Upper lobe of left lung (tissue), 6 donors: ENCODE data around the gene STK33. TPM values are rescaled to one million over a fixed set of nuclear protein-coding genes. Genes with fewer than 3 reads are reported as not detected.

ENCODE experiments used
- ATAC-seq, 2 donors: fragments of 200-7000 bp; cut with Tn5 transposase; one replicate each; pipeline ENCODE4 v1.9.1; 2022; ENCODE audit warnings: mild to moderate bottlenecking in 2 of 2, moderate library complexity in 2 of 2; ENCODE audit not compliant: low FRiP score in 2 of 2
- DNase-seq, 2 donors: peaks; one replicate each; pipeline ENCODE4 v3.0.0-alpha.2; 2019 to 2020
- H3K27ac ChIP-seq, 4 donors: fragments of 200-600 bp; sonication (generic); one replicate each; pipeline ENCODE4 v1.5.1; 2016 to 2019
- H3K27me3 ChIP-seq, 4 donors: fragments of 200-600 bp; sonication (generic); one replicate each; pipeline ENCODE4 v1.5.1; 2017 to 2019
- H3K36me3 ChIP-seq, 4 donors: fragments of 200-600 bp; sonication (generic); one replicate each; pipeline ENCODE4 v1.5.1; 2016 to 2019
- H3K4me1 ChIP-seq, 4 donors: fragments of 200-600 bp; sonication (generic); one replicate each; pipeline ENCODE4 v1.5.1; 2018 to 2019
- H3K4me3 ChIP-seq, 4 donors: fragments of 200-600 bp; sonication (generic); one replicate each; pipeline ENCODE4 v1.5.1; 2017 to 2019; ENCODE audit warnings: mild to moderate bottlenecking in 2 of 4, moderate library complexity in 1 of 4
- H3K9me3 ChIP-seq, 4 donors: fragments of 200-600 bp; sonication (generic); one replicate each; pipeline ENCODE4 v1.5.1; 2018 to 2019
- EP300 ChIP-seq, 4 donors: sonication (generic); formaldehyde crosslinking; IDR thresholded peaks; one replicate each; pipeline ENCODE4 v1.5.1; 2017; ENCODE audit warnings: antibody characterized with exemption in 4 of 4, control low read depth in 2 of 4
- POLR2A ChIP-seq, 4 donors: fragments of 450-650 bp; IDR thresholded peaks; one replicate each; pipeline ENCODE4 v1.5.1; 2016 to 2017; ENCODE audit warnings: antibody characterized with exemption in 4 of 4, mild to moderate bottlenecking in 2 of 4
- POLR2AphosphoS5 ChIP-seq, 2 donors: sonication (generic); formaldehyde crosslinking; IDR thresholded peaks; one replicate each; pipeline ENCODE4 v1.5.1; 2017; ENCODE audit warnings: antibody characterized with exemption in 2 of 2
- WGBS, 2 donors: methylation state at CpG; one replicate each; pipeline ENCODE4 v1.1.5; 2017 to 2018; 5-methylcytosine and 5-hydroxymethylcytosine counted together
- total RNA-seq, 6 donors: library from RNA; depleted of rRNA in 4 of 6; stranded (reverse); fragments of >200 nt in 4 of 6; gene quantifications; one replicate each; pipeline versions ENCODE4 v1.1.0 to v1.2.1, GENCODE V29; 2016 to 2021
- TF ChIP-seq, protein P1 (sequence below), 6 experiments: fragments of 450-650 bp in 4 of 6; fragments of 200-600 bp in 2 of 6; sonication (generic) in 2 of 6; IDR thresholded peaks; one replicate each; pipeline ENCODE4 v1.5.1; 2016 to 2019; ENCODE audit warnings: antibody characterized with exemption in 6 of 6
- donor health status: DM: no; HTN: no; CAD: no; lungs with moderate emphysema.
- donor health status: DM: no; HTN: yes; CAD: no; lungs with severe emphysema.

Gene STK33
- total RNA-seq, 6 donors from 2014 or later, result 10.3 to 77.0 (median 15.6) TPM

DNA sequence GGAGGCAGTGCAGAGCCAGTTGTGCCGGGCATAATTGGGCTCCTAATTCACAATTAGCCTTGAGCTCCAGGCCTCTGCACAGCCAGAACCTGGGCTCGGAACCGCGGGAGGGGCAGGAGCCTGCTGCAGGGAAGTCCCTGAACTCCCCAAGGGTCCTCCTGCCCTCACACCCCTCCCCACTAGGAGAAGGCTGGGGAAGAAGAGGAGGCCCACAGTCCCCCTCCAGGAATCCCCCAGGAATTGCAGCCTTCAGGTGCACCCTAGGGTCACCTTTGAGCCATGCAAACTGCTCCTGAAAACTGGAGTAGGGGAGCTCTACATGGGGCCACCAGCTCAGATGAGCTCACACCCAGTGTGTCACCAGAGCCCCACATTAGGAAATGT is 236.5 kb downstream of the STK33 start:
- no peaks in the 10 kb centered on the region for H3K9me3 ChIP-seq
- peaks cover 3 to 7% (median 6%) of the 10 kb centered on the region in 4 donors for H3K4me1 ChIP-seq
- ATAC-seq (no peak), DNase-seq (no peak)
- no peak overlapping the region for H3K4me3 ChIP-seq
- H3K36me3 ChIP-seq, result no peaks in the 10 kb centered on the region
- H3K27ac ChIP-seq, result no peak overlapping the region
- TF ChIP-seq POLR2A (IDR thresholded peaks at IDR 0.05) (no peak), POLR2AphosphoS5 (IDR thresholded peaks at IDR 0.05) (no peak), EP300 (IDR thresholded peaks at IDR 0.05) (no peak)
- TF ChIP-seq, protein P1, sequence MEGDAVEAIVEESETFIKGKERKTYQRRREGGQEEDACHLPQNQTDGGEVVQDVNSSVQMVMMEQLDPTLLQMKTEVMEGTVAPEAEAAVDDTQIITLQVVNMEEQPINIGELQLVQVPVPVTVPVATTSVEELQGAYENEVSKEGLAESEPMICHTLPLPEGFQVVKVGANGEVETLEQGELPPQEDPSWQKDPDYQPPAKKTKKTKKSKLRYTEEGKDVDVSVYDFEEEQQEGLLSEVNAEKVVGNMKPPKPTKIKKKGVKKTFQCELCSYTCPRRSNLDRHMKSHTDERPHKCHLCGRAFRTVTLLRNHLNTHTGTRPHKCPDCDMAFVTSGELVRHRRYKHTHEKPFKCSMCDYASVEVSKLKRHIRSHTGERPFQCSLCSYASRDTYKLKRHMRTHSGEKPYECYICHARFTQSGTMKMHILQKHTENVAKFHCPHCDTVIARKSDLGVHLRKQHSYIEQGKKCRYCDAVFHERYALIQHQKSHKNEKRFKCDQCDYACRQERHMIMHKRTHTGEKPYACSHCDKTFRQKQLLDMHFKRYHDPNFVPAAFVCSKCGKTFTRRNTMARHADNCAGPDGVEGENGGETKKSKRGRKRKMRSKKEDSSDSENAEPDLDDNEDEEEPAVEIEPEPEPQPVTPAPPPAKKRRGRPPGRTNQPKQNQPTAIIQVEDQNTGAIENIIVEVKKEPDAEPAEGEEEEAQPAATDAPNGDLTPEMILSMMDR (IDR thresholded peaks at IDR 0.05), result no peak
- H3K27me3 ChIP-seq, result no peaks in the 10 kb centered on the region
- 80 to 83% methylated on average over 1 to 4 of the region's 4 CpGs for WGBS, 2 donors

DNA sequence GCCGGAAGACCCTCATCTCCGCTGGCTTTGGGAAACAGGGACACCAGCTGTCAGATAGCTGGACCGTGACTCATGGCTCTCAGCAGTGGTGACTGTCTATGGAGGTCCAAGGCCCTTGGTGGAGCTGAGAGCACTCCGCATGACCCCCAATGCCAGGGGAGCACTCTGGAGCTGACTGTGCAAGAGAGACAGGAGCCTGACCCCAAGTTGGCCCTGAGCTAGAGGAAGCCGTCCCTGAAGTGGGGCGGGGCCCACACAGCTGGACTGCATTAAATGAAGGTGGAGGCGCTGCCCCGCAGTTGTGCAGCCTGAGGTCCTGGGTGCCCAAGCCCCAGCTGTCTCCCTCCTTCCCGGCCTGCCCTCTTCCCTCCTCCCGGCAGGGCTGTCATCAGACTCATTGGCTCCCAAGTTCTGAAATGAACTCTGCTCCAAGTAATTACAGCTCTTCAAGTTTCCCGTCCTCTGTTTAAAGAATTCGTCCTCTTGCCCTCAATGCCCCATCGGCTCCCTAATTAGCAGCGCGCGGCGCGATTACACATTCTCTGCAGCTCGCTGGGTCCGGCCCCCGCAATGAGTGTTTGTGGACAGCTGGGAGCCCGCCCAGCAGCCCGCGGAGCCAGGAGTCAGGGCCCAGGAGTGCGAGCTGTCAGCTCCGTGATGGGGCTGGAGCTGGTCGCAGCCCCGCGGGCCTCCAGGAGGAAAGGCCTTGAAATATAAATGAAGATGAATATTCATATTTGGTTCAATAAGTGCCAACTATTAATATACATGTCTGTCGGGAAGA is 237.1 kb downstream of the STK33 start:
- no peak overlapping the region for H3K4me3 ChIP-seq
- no peak overlapping the region for H3K27ac ChIP-seq
- H3K27me3 ChIP-seq, result no peaks in the 10 kb centered on the region
- H3K36me3 ChIP-seq, result no peaks in the 10 kb centered on the region
- DNase-seq, result peak in 1 of 2 donors; percentile 84
- peaks cover 3 to 7% (median 6%) of the 10 kb centered on the region in 4 donors for H3K4me1 ChIP-seq
- WGBS, 2 donors, result 64 to 71% methylated on average over 24 to 30 of the region's 30 CpGs
- TF ChIP-seq, protein P1 (IDR thresholded peaks at IDR 0.05), result no peak
- H3K9me3 ChIP-seq, result no peaks in the 10 kb centered on the region
- peak in 1 of 2 donors; percentile 51 for ATAC-seq

DNA sequence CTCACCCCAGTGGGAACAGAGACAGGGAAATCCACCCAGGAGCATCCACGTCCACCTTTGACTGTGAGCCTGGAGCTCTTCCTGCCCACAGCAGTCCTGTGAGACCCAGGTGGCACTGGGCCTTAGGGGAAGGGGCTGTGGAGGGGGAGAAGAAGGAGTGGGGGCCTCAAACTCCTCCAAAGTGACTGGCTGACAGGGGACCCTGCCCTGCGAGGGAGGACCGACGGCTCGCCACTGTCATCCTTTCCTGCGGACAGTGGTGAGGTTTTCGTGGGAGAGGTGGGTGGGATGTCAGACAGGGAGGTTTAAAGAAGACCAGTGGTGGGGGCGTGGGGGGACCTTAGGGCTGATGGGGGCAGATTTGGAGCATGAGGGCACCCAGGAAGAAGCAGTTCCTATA is 237.8 kb downstream of the STK33 start:
- H3K36me3 ChIP-seq, result no peaks in the 10 kb centered on the region
- peaks cover 3 to 7% (median 6%) of the 10 kb centered on the region in 4 donors for H3K4me1 ChIP-seq
- H3K27me3 ChIP-seq, result no peaks in the 10 kb centered on the region
- 83 to 90% methylated on average over 8 of the region's 8 CpGs for WGBS, 2 donors
- DNase-seq, result no peak
- no peak for ATAC-seq
- no peaks in the 10 kb centered on the region for H3K9me3 ChIP-seq
- TF ChIP-seq, protein P1 (IDR thresholded peaks at IDR 0.05), result no peak
- TF ChIP-seq POLR2A (IDR thresholded peaks at IDR 0.05), result no peak
- no peak overlapping the region for H3K27ac ChIP-seq
- no peak overlapping the region for H3K4me3 ChIP-seq

DNA sequence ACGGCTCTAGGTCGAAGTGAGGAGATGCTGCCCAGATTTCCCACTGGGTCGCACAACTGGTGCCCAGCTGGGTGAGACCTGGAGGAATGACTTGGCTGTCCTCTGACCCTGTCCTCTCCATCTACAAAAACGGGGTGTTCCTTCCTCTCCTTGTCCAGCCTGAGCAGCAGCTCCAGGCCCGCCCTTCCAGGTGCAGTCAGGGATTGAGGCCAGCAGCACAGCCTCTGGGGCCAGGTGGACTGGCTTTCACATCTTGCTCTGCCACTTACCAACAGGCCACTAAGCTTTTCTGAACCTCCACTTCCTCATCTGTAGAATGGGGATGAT is 238.6 kb downstream of the STK33 start:
- H3K4me3 ChIP-seq, result no peak overlapping the region
- no peak overlapping the region for H3K27ac ChIP-seq
- no peaks in the 10 kb centered on the region for H3K36me3 ChIP-seq
- TF ChIP-seq POLR2A (IDR thresholded peaks at IDR 0.05) (no peak), POLR2AphosphoS5 (IDR thresholded peaks at IDR 0.05) (no peak), EP300 (IDR thresholded peaks at IDR 0.05) (no peak)
- TF ChIP-seq, protein P1 (IDR thresholded peaks at IDR 0.05), result no peak
- DNase-seq (no peak), ATAC-seq (no peak)
- H3K27me3 ChIP-seq, result no peaks in the 10 kb centered on the region
- H3K9me3 ChIP-seq, result no peaks in the 10 kb centered on the region
- peaks cover 3 to 7% (median 6%) of the 10 kb centered on the region in 4 donors for H3K4me1 ChIP-seq
- 71 to 84% methylated on average over 4 to 5 of the region's 5 CpGs for WGBS, 2 donors
